Prostate gland (tissue), 2 donors: Measurements from ENCODE around the gene NR5A2. TPM values are rescaled to one million over a fixed set of nuclear protein-coding genes. Genes with fewer than 3 reads are reported as not detected.

ENCODE experiments used
- DNase-seq: peaks from one replicate; pipeline ENCODE4 v3.0.0-alpha.2; 2019; ENCODE audit warnings: low spot score
- H3K27ac ChIP-seq, 2 donors: fragments of 200-600 bp; sonication (generic); 2 replicates each; pipeline ENCODE4 v1.5.1; 2017 to 2019
- H3K27me3 ChIP-seq: fragments of 200-600 bp; sonication (generic); replicated peaks from 2 replicates; pipeline ENCODE4 v1.5.1; 2019; ENCODE audit not compliant: insufficient read depth
- H3K36me3 ChIP-seq, 2 donors: fragments of 200-600 bp; sonication (generic); 1 replicate in 1 of 2; 2 replicates in 1 of 2; pipeline versions ENCODE4 v1.5.1 to v1.8.1; 2017 to 2019
- H3K4me1 ChIP-seq: fragments of 200-600 bp; sonication (generic); replicated peaks from 2 replicates; pipeline ENCODE4 v1.5.1; 2019
- H3K4me3 ChIP-seq, 2 donors: fragments of 200-600 bp; sonication (generic); 2 replicates each; pipeline ENCODE4 v1.5.1; 2017 to 2019
- H3K9me3 ChIP-seq: fragments of 200-600 bp; sonication (generic); 2 replicates; pipeline ENCODE4 v1.5.1; 2017
- CTCF ChIP-seq, 4 experiments: fragments of 200-600 bp in 2 of 4; fragments of 450-650 bp in 2 of 4; sonication (generic) in 2 of 4; IDR thresholded peaks; 1 replicate in 3 of 4; 2 replicates in 1 of 4; pipeline ENCODE4 v1.5.1; 2016 to 2019; ENCODE audit warnings: antibody characterized with exemption in 4 of 4, mild to moderate bottlenecking in 2 of 4, moderate library complexity in 2 of 4
- POLR2A ChIP-seq: fragments of 450-650 bp; IDR thresholded peaks from one replicate; pipeline ENCODE4 v1.6.1; 2016; ENCODE audit warnings: antibody characterized with exemption, mild to moderate bottlenecking
- POLR2AphosphoS5 ChIP-seq: sonication (generic); formaldehyde crosslinking; IDR thresholded peaks from one replicate; pipeline ENCODE4 v1.6.1; 2017; ENCODE audit warnings: antibody characterized with exemption
- WGBS: methylation state at CpG from one replicate; pipeline ENCODE4 v1.1.5; 2018; 5-methylcytosine and 5-hydroxymethylcytosine counted together
- intact Hi-C: fragments of 100-400 bp; cut with DNase I; formaldehyde crosslinking; loops from one replicate; pipeline ENCODE4 v1.14.2; 2022
- small RNA-seq, 2 donors: library from RNA; depleted of rRNA; stranded (forward); fragments of <200 nt; gene quantifications; one replicate each; pipeline ENCODE3, GENCODE V24; 2016
- total RNA-seq, 2 donors: library from RNA; depleted of rRNA; stranded (reverse); fragments of >200 nt; gene quantifications; one replicate each; pipeline ENCODE4 v1.1.0, GENCODE V29; 2016

The NR5A2 gene
- total RNA-seq, 2 donors from 2014 or later: 0.87 to 2.7 TPM

GRCh38 chr1:200224315-200224714, 196.8 kb downstream of the NR5A2 start:
- Histone ChIP-seq H3K27me3 (peaks cover 2% of the 10 kb centered on the region), H3K27ac (no peak overlapping the region), H3K36me3 (no peaks in the 10 kb centered on the region), H3K4me1 (no peaks in the 10 kb centered on the region), H3K4me3 (no peak overlapping the region), H3K9me3 (no peaks in the 10 kb centered on the region)
- no peak for DNase-seq
- intact Hi-C loops: no loop called here
- 38% methylated on average over 4 of the region's 4 CpGs for WGBS
- TF ChIP-seq POLR2AphosphoS5 (no peak), POLR2A (no peak), CTCF (IDR thresholded peaks at IDR 0.05) (no peak)

- TF ChIP-seq CTCF (IDR thresholded peaks at IDR 0.05) (no peak), POLR2A (no peak), POLR2AphosphoS5 (no peak)
Observed at GRCh38 chr1:200226268-200226968, 198.9 kb downstream of the NR5A2 start.

GRCh38 chr1:200226969-200227303, 199.4 kb downstream of the NR5A2 start:
- TF ChIP-seq CTCF (IDR thresholded peaks at IDR 0.05): no peak
- TF ChIP-seq POLR2AphosphoS5: no peak
- no peak for TF ChIP-seq POLR2A
- H3K36me3 ChIP-seq: no peaks in the 10 kb centered on the region
- no peak overlapping the region for H3K4me3 ChIP-seq
- intact Hi-C loops: no loop called here
- H3K4me1 ChIP-seq: no peaks in the 10 kb centered on the region
- DNase-seq: no peak
- H3K27ac ChIP-seq: no peak overlapping the region
- H3K9me3 ChIP-seq: no peaks in the 10 kb centered on the region
- whole genome bisulfite sequencing: 33% methylated on average over 1 of the region's 1 CpG
- H3K27me3 ChIP-seq: peaks cover 2% of the 10 kb centered on the region

More at GRCh38 chr1:200226268-200226968, 198.9 kb downstream of the NR5A2 start:
- Histone ChIP-seq H3K4me1 (no peaks in the 10 kb centered on the region), H3K27me3 (peaks cover 2% of the 10 kb centered on the region), H3K9me3 (no peaks in the 10 kb centered on the region), H3K27ac (no peak overlapping the region), H3K36me3 (no peaks in the 10 kb centered on the region), H3K4me3 (no peak overlapping the region)
- DNase-seq: no peak
- 39% methylated on average over 11 of the region's 11 CpGs for WGBS
- intact Hi-C loops: no loop called here

Small RNA genes within 50 kb of the gene (small RNA-seq; reads per million reads assigned to genes)
- gene RNU6-570P: 0 reads per million in 2 donors
- gene RNU6-609P: 0 reads per million in 2 donors
- gene RNU6-716P: 0 reads per million in 2 donors
